Measurements from ENCODE around the gene ARRDC4.

GRCh38 chr15:97955529-97955928, 5.0 kb upstream of the ARRDC4 start:
- TF ChIP-seq CTCF (IDR thresholded peaks at IDR 0.05) (no peak), POLR2A (IDR thresholded peaks at IDR 0.05) (no peak)

Data from esophagus squamous epithelium (tissue), 4 donors.